H9 (cell line): ENCODE results near the gene POLR2L. TPM values are rescaled to one million over a fixed set of nuclear protein-coding genes. Genes with fewer than 3 reads are reported as not detected.

ENCODE experiments used
- DNase-seq: peaks from one replicate; pipeline ENCODE4 v3.0.0-alpha.2; 2017
- H2AFZ ChIP-seq: one replicate; pipeline ENCODE4 v1.6.1; 2013; ENCODE audit warnings: mild to moderate bottlenecking, low read length, control low read depth, moderate library complexity
- H2AK5ac ChIP-seq: 2 replicates; pipeline ENCODE4 v1.6.1; 2013; ENCODE audit warnings: low read length, control low read depth, mixed read lengths; ENCODE audit not compliant: insufficient read length
- H2BK120ac ChIP-seq: one replicate; pipeline ENCODE4 v1.6.1; 2013; ENCODE audit warnings: low read depth, mild to moderate bottlenecking, low read length, control low read depth, inconsistent platforms; ENCODE audit not compliant: poor library complexity, severe bottlenecking
- H2BK12ac ChIP-seq: 2 replicates; pipeline ENCODE4 v1.6.1; 2013; ENCODE audit warnings: low read length, control low read depth, mixed read lengths, low read depth; ENCODE audit not compliant: insufficient read length
- H2BK15ac ChIP-seq: 2 replicates; pipeline ENCODE4 v1.6.1; 2013; ENCODE audit warnings: low read depth, low read length, control low read depth
- H2BK20ac ChIP-seq: one replicate; pipeline ENCODE4 v1.6.1; 2013; ENCODE audit warnings: low read depth, mild to moderate bottlenecking, low read length, control low read depth, inconsistent platforms; ENCODE audit not compliant: poor library complexity, severe bottlenecking
- H2BK5ac ChIP-seq: 2 replicates; pipeline ENCODE4 v1.6.1; 2013; ENCODE audit warnings: low read length, control low read depth, mixed read lengths; ENCODE audit not compliant: insufficient read length
- H3K14ac ChIP-seq: 2 replicates; pipeline ENCODE4 v1.6.1; 2013; ENCODE audit warnings: low read length, control low read depth; ENCODE audit not compliant: insufficient read depth
- H3K18ac ChIP-seq: 2 replicates; pipeline ENCODE4 v1.6.1; 2013; ENCODE audit warnings: low read depth, mild to moderate bottlenecking, mixed read lengths, low read length, control low read depth; ENCODE audit not compliant: insufficient read length
- H3K23ac ChIP-seq: 2 replicates; pipeline ENCODE4 v1.6.1; 2013; ENCODE audit warnings: low read length, control low read depth, mixed read lengths, low read depth; ENCODE audit not compliant: insufficient read length
- H3K23me2 ChIP-seq: 2 replicates; pipeline ENCODE4 v1.6.1; 2013; ENCODE audit warnings: low read depth, mild to moderate bottlenecking, mixed read lengths, low read length, control low read depth; ENCODE audit not compliant: insufficient read length, poor library complexity, severe bottlenecking
- H3K27ac ChIP-seq: 2 replicates; pipeline ENCODE4 v1.5.1; 2013; ENCODE audit warnings: low read length, control low read depth, mixed read lengths, low read depth; ENCODE audit not compliant: insufficient read length
- H3K27me3 ChIP-seq: 2 replicates; pipeline ENCODE4 v1.6.1; 2013; ENCODE audit warnings: low read length, control low read depth, inconsistent platforms; ENCODE audit not compliant: insufficient read depth
- H3K4ac ChIP-seq: 2 replicates; pipeline ENCODE4 v1.6.1; 2013; ENCODE audit warnings: low read depth, mild to moderate bottlenecking, control low read depth, inconsistent platforms, low read length, moderate library complexity
- H3K4me1 ChIP-seq: 2 replicates; pipeline ENCODE4 v1.6.1; 2013; ENCODE audit warnings: low read length, control low read depth, inconsistent platforms; ENCODE audit not compliant: insufficient read depth
- H3K4me2 ChIP-seq: 2 replicates; pipeline ENCODE4 v1.6.1; 2013; ENCODE audit warnings: low read length, control low read depth, mixed read lengths; ENCODE audit not compliant: insufficient read length, insufficient read depth
- H3K56ac ChIP-seq: 2 replicates; pipeline ENCODE4 v1.6.1; 2013; ENCODE audit warnings: low read depth, mild to moderate bottlenecking, mixed read lengths, low read length, control low read depth; ENCODE audit not compliant: insufficient read length
- H3K79me1 ChIP-seq: 2 replicates; pipeline ENCODE4 v1.6.1; 2013; ENCODE audit warnings: low read depth, mild to moderate bottlenecking, moderate library complexity, low read length, control low read depth, inconsistent platforms; ENCODE audit not compliant: insufficient read depth, poor library complexity, severe bottlenecking
- H3K79me2 ChIP-seq: 2 replicates; pipeline ENCODE4 v1.6.1; 2013; ENCODE audit warnings: low read length, control low read depth, inconsistent platforms; ENCODE audit not compliant: insufficient read depth
- H3K9ac ChIP-seq: 2 replicates; pipeline ENCODE4 v1.6.1; 2013; ENCODE audit warnings: low read length, control low read depth, mixed read lengths; ENCODE audit not compliant: insufficient read length; ENCODE audit errors: extremely low read depth
- H3K9me3 ChIP-seq: one replicate; pipeline ENCODE4 v1.6.1; 2013; ENCODE audit warnings: low read depth, low read length, inconsistent platforms; ENCODE audit not compliant: control insufficient read depth
- H3T11ph ChIP-seq: one replicate; pipeline ENCODE4 v1.6.1; 2013; ENCODE audit warnings: mild to moderate bottlenecking, low read length, control low read depth, inconsistent platforms
- H4K20me1 ChIP-seq: one replicate; pipeline ENCODE4 v1.6.1; 2013; ENCODE audit not compliant: control insufficient read depth, insufficient read length, insufficient read depth
- H4K5ac ChIP-seq: 2 replicates; pipeline ENCODE4 v1.6.1; 2013; ENCODE audit warnings: low read depth, mild to moderate bottlenecking, mixed read lengths, low read length, control low read depth; ENCODE audit not compliant: insufficient read length
- H4K8ac ChIP-seq: replicated peaks from 2 replicates; pipeline ENCODE4 v1.6.1; 2013; ENCODE audit warnings: low read length, control low read depth, mixed read lengths, low read depth; ENCODE audit not compliant: insufficient read length
- H4K91ac ChIP-seq: 2 replicates; pipeline ENCODE4 v1.6.1; 2013; ENCODE audit warnings: low read depth, mild to moderate bottlenecking, moderate library complexity, mixed read lengths, low read length, control low read depth; ENCODE audit not compliant: insufficient read length
- H3K27ac Mint-ChIP-seq, 3 experiments: 2 replicates in 2 of 3; 3 replicates in 1 of 3; pipeline ENCODE4 v1.8.0; 2020 to 2021; ENCODE audit warnings: mixed read lengths in 3 of 3, mild to moderate bottlenecking in 1 of 3, moderate library complexity in 1 of 3
- H3K27me3 Mint-ChIP-seq: 2 replicates; pipeline ENCODE4 v1.8.0; 2021; ENCODE audit warnings: low read depth, mild to moderate bottlenecking, moderate library complexity, mixed read lengths
- H3K36me3 Mint-ChIP-seq, 3 experiments: 2 replicates in 2 of 3; 3 replicates in 1 of 3; pipeline ENCODE4 v1.8.0; 2020 to 2021; ENCODE audit warnings: low read depth in 3 of 3, mixed read lengths in 3 of 3; ENCODE audit not compliant: insufficient read depth in 1 of 3
- H3K4me1 Mint-ChIP-seq, 2 experiments: 2 replicates each; pipeline ENCODE4 v1.8.0; 2020; ENCODE audit warnings: mixed read lengths in 2 of 2
- H3K4me3 Mint-ChIP-seq, 2 experiments: 2 replicates in 1 of 2; 3 replicates in 1 of 2; pipeline ENCODE4 v1.8.0; 2020 to 2021; ENCODE audit warnings: mild to moderate bottlenecking in 2 of 2, mixed read lengths in 2 of 2, moderate library complexity in 1 of 2
- H3K9me3 Mint-ChIP-seq, 2 experiments: 2 replicates in 1 of 2; 3 replicates in 1 of 2; pipeline ENCODE4 v1.8.0; 2020; ENCODE audit warnings: mild to moderate bottlenecking in 2 of 2, mixed read lengths in 2 of 2, moderate library complexity in 1 of 2
- WGBS: extraction: QIAGEN DNeasy Blood & Tissue Kit; methylation state at CpG from one replicate; pipeline ENCODE4 v1.1.7; 2013; ENCODE audit warnings: missing lambda C conversion rate, low lambda C conversion rate, mixed read lengths; ENCODE audit not compliant: insufficient read length; ENCODE audit errors: extremely low coverage; 5-methylcytosine and 5-hydroxymethylcytosine counted together
- total RNA-seq: library from RNA; stranded (reverse); gene quantifications from 2 replicates; pipeline ENCODE4 v1.2.1, GENCODE V29; 2021
- TF ChIP-seq, protein P1 (sequence below): fragments of 200-600 bp; sonication (generic); conservative IDR thresholded peaks from 3 replicates; pipeline ENCODE4 v1.8.0; 2021; ENCODE audit warnings: antibody characterized with exemption, mild to moderate bottlenecking

Gene POLR2L
- total RNA-seq, 1 experiment from 2014 or later, result 135 TPM

DNA sequence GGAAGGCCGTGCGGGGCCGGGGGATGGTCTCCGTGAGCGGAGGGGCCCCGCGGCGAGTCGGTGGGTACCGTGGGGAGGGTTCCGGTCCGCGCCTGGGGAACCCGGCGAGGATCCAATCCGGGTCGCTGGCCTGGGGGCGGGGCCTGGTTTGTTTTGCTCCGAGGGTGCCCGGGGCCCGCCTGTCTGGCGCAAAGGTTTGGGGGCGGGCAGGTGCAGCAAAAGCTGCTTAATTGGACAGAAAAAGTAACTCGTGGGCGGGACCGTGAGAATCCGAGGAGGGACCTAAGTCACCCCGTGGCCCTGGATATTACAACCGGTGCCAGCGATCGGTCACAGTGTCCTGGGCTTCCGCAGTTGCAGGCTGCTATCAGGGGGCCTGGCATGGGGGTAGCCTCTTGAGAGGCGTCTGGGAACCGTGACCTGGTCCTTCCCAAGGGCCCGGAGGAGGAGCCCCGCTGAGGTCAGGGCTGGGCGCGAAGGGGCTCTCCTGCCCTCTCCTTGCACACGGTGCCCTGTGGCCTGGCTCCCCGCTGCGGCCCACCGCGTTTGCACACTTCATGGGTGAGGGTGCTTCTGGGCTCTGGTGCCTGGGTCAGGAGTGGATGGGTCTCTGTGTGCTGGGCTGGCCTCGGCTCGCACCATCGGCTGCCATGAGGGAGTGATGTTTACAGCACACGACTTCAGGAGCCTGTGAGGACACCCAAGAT is 22.2 kb downstream of the POLR2L start:
- no CpG with 5 or more reads among the region's 47 CpGs for WGBS
- no peak overlapping the region for H2BK15ac ChIP-seq
- H4K8ac ChIP-seq, result no peak overlapping the region
- H3K27me3 ChIP-seq, result no peaks in the 10 kb centered on the region
- peaks cover 5% of the 10 kb centered on the region for H3K23me2 ChIP-seq
- H3K4me1 ChIP-seq, result no peaks in the 10 kb centered on the region
- no peak overlapping the region for H2AFZ ChIP-seq
- H3K79me1 ChIP-seq, result no peaks in the 10 kb centered on the region
- H4K20me1 ChIP-seq, result no peaks in the 10 kb centered on the region
- no peak overlapping the region for H3K27ac ChIP-seq
- Mint-ChIP-seq H3K4me1 (peaks cover 11 to 25% of the 10 kb centered on the region in 2 experiments), H3K27ac (peak overlapping the region in 1 of 3 experiments; percentile 85; a peak in 1 of 7 replicates), H3K4me3 (peak overlapping the region; percentile 76 to 87), H3K27me3 (peaks cover 4% of the 10 kb centered on the region), H3K9me3 (no peaks in the 10 kb centered on the region; a peak in 1 of 5 replicates), H3K36me3 (peaks cover 2 to 23% (median 10%) of the 10 kb centered on the region in 3 experiments; a peak in 6 of 7 replicates)
- H3K9ac ChIP-seq, result no peak overlapping the region
- H3K4ac ChIP-seq, result no peak overlapping the region
- H3K23ac ChIP-seq, result no peak overlapping the region
- H3K79me2 ChIP-seq, result no peaks in the 10 kb centered on the region
- H4K5ac ChIP-seq, result no peak overlapping the region
- peak overlapping the region; percentile 46 for H3K4me2 ChIP-seq
- no peak overlapping the region for H3K18ac ChIP-seq
- no peak overlapping the region for H4K91ac ChIP-seq
- no peak overlapping the region for H2BK120ac ChIP-seq
- no peak overlapping the region for H2BK20ac ChIP-seq
- no peak overlapping the region for H2BK5ac ChIP-seq
- DNase-seq, result peak; percentile 83
- no peak overlapping the region for H3K56ac ChIP-seq
- H3K9me3 ChIP-seq, result no peaks in the 10 kb centered on the region
- TF ChIP-seq, protein P1, sequence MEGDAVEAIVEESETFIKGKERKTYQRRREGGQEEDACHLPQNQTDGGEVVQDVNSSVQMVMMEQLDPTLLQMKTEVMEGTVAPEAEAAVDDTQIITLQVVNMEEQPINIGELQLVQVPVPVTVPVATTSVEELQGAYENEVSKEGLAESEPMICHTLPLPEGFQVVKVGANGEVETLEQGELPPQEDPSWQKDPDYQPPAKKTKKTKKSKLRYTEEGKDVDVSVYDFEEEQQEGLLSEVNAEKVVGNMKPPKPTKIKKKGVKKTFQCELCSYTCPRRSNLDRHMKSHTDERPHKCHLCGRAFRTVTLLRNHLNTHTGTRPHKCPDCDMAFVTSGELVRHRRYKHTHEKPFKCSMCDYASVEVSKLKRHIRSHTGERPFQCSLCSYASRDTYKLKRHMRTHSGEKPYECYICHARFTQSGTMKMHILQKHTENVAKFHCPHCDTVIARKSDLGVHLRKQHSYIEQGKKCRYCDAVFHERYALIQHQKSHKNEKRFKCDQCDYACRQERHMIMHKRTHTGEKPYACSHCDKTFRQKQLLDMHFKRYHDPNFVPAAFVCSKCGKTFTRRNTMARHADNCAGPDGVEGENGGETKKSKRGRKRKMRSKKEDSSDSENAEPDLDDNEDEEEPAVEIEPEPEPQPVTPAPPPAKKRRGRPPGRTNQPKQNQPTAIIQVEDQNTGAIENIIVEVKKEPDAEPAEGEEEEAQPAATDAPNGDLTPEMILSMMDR, result no peak
- no peak overlapping the region for H2BK12ac ChIP-seq
- no peak overlapping the region for H3T11ph ChIP-seq
- no peak overlapping the region; the same call in 1 of the 2 replicates for H3K14ac ChIP-seq
- H2AK5ac ChIP-seq, result no peak overlapping the region
